ENCODE results near the gene SLC38A3. TPM values are rescaled to one million over a fixed set of nuclear protein-coding genes. Genes with fewer than 3 reads are reported as not detected.

The SLC38A3 gene
- total RNA-seq, 1 donor = 0.36 TPM

DNA sequence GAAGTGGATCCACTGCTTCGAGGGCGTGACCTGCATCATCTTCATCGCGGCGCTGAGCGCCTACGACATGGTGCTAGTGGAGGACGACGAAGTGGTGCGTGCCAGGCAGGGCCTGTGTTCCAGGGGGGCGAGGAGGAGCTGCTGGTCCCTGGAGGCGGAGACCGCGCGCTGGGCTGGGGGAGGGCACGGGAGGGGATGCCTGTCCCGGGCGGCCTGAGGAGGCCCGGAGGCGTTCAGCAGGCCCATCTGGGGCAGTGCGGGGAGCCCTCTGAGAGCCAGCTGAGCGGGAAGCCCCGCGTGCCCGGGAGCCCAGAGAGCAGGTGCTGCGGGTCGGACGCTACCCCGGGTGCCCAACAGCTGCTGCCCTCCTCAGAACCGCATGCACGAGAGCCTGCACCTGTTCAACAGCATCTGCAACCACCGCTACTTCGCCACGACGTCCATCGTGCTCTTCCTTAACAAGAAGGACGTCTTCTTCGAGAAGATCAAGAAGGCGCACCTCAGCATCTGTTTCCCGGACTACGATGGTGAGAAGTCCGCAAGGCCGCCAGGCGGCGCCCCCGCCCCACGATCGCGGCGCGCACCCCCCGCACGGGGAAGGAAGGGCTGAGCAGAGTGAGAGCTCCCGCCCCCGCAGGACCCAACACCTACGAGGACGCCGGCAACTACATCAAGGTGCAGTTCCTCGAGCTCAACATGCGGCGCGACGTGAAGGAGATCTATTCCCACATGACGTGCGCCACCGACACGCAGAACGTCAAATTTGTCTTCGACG lies 10.8 kb upstream of the SLC38A3 start:
- H2AFZ ChIP-seq (ENCODE audit: low read length) = peak overlapping the region; percentile 35

GRCh38 chr3:50194903-50195500 lies 10.1 kb upstream of the SLC38A3 start:
- Histone ChIP-seq H3K9me3 (ENCODE audit: low read depth, low read length) (no peaks in the 10 kb centered on the region), H3K79me2 (ENCODE audit: insufficient read depth, low read length) (no peaks in the 10 kb centered on the region), H2AFZ (ENCODE audit: low read length) (peak overlapping the region; percentile 35), H3K27ac (ENCODE audit: low read depth, low read length) (no peak overlapping the region), H3K27me3 (ENCODE audit: insufficient read depth, low read length) (peaks cover 27% of the 10 kb centered on the region), H3K4me3 (ENCODE audit: insufficient read depth, low read length) (peak overlapping the region; percentile 30), H3K4me2 (ENCODE audit: insufficient read depth, low read length) (peak overlapping the region; percentile 43), H3K4me1 (ENCODE audit: insufficient read depth, low read length) (no peaks in the 10 kb centered on the region), H3K36me3 (ENCODE audit: insufficient read depth, low read length) (no peaks in the 10 kb centered on the region), H4K20me1 (ENCODE audit: insufficient read depth, low read length) (no peaks in the 10 kb centered on the region)
- DNase-seq (ENCODE audit: insufficient read length, low spot score, missing footprints) = no peak
- no peak for TF ChIP-seq CTCF (IDR thresholded peaks at IDR 0.05; ENCODE audit: extremely low read depth, low read depth, low read length)

More for the DNA sequence above, 10.8 kb upstream of the SLC38A3 start:
- peak; percentile 70 for TF ChIP-seq CTCF (IDR thresholded peaks at IDR 0.05; ENCODE audit: extremely low read depth, low read depth, low read length)
- peak; percentile 99 for DNase-seq (ENCODE audit: insufficient read length, low spot score, missing footprints)
- H4K20me1 ChIP-seq (ENCODE audit: insufficient read depth, low read length) = peaks cover 4% of the 10 kb centered on the region
- H3K36me3 ChIP-seq (ENCODE audit: insufficient read depth, low read length) = no peaks in the 10 kb centered on the region
- no peaks in the 10 kb centered on the region for H3K4me1 ChIP-seq (ENCODE audit: insufficient read depth, low read length)
- H3K4me3 ChIP-seq (ENCODE audit: insufficient read depth, low read length) = peak overlapping the region; percentile 30
- peak overlapping the region; percentile 43 for H3K4me2 ChIP-seq (ENCODE audit: insufficient read depth, low read length)
- no peaks in the 10 kb centered on the region for H3K9me3 ChIP-seq (ENCODE audit: low read depth, low read length)
- H3K27me3 ChIP-seq (ENCODE audit: insufficient read depth, low read length) = peaks cover 27% of the 10 kb centered on the region
- H3K79me2 ChIP-seq (ENCODE audit: insufficient read depth, low read length) = no peaks in the 10 kb centered on the region
- no peak overlapping the region for H3K27ac ChIP-seq (ENCODE audit: low read depth, low read length)

- DNase-seq (ENCODE audit: insufficient read length, low spot score, missing footprints) = peak; percentile 92
- no peaks in the 10 kb centered on the region for H3K36me3 ChIP-seq (ENCODE audit: insufficient read depth, low read length)
- H3K4me2 ChIP-seq (ENCODE audit: insufficient read depth, low read length) = no peak overlapping the region
- H3K27me3 ChIP-seq (ENCODE audit: insufficient read depth, low read length) = peaks cover 28% of the 10 kb centered on the region
- H3K79me2 ChIP-seq (ENCODE audit: insufficient read depth, low read length) = no peaks in the 10 kb centered on the region
- H3K9me3 ChIP-seq (ENCODE audit: low read depth, low read length) = no peaks in the 10 kb centered on the region
- no peaks in the 10 kb centered on the region for H3K4me1 ChIP-seq (ENCODE audit: insufficient read depth, low read length)
- H3K27ac ChIP-seq (ENCODE audit: low read depth, low read length) = no peak overlapping the region
- no peak overlapping the region for H3K4me3 ChIP-seq (ENCODE audit: insufficient read depth, low read length)
- no peaks in the 10 kb centered on the region for H4K20me1 ChIP-seq (ENCODE audit: insufficient read depth, low read length)
- H2AFZ ChIP-seq (ENCODE audit: low read length) = no peak overlapping the region
- TF ChIP-seq CTCF (IDR thresholded peaks at IDR 0.05; ENCODE audit: extremely low read depth, low read depth, low read length) = no peak
Measured at GRCh38 chr3:50195501-50196252, 9.4 kb upstream of the SLC38A3 start.

All from osteoblast (primary cell).